GM19467 (cell line): ENCODE results near the gene PDXDC1.
"Not testable (repeated sequence)": the region's sequence is repeated elsewhere in the genome, so short reads cannot be mapped to it uniquely, and the experiment has no call there.

Source experiments
- ATAC-seq: cut with Tn5 transposase; IDR thresholded peaks from one replicate; pipeline ENCODE4 v1.9.1; 2021; ENCODE audit warnings: mild to moderate bottlenecking, moderate library complexity; ENCODE audit not compliant: unreplicated experiment

Gene PDXDC1

GRCh38 chr16:15015671-15016070 is 40.8 kb downstream of the PDXDC1 start:
- ATAC-seq = not testable (repeated sequence)

DNA sequence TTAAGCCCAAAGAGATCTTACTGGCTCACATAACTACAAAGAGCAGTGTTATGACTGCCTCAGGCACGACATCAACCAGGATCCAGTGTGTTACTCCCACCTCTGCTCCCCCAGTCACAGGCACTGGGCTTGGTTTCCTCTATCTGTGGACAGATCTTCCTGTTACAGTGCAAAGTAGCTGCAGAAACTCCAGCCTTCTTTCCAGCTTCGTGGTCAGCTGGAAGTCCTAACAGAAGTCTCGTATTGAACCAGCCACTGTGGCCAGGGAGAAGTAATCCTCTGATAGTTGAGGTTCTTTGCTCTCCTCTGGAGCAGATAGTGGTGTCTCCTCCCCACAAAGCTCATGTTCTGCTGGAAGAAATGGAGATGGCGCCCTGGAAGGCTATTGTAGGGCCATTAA is 41.5 kb downstream of the PDXDC1 start:
- not testable (repeated sequence) for ATAC-seq

- ATAC-seq = not testable (repeated sequence)
Measured at GRCh38 chr16:15016951-15017580, 42.2 kb downstream of the PDXDC1 start.

DNA sequence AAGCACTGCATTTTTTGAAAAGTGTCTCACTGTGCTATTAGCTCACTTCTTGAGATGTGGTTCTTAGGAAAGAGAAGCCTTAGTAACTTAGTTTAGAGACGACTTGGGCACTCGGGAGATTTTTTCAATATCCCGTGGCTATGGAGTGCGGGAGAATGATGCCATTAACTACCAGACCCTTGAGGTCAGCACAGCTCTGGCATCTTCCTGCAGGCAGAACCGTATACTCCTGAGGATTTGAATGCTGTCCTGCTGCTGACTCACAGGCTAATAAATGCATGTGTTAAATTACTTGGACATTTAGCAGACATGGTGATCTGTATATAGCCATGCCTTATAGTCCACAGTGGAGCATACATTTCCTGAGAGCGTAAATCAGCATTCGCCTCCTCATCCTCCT is 46.6 kb downstream of the PDXDC1 start:
- ATAC-seq = not testable (repeated sequence)

DNA sequence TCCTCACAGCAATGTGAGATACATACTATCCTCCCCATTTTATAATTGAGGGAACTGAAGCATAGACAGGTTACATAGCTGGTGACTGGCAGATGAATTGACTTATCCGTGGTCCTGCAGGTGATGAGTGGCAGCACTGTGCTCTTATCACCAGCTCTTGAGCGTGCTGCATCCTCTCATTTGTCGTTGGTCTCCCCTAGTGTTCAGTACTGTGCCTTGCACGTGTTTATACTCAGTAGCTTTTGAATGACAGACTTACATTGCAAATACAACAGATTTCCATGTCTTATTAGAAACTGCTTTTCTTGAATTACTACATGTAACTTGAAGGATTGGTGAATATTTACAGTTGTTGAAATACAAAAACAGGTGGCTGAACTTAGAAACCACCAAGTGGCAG is 47.4 kb downstream of the PDXDC1 start:
- ATAC-seq = peak; percentile 76

GRCh38 chr16:15023381-15024077 is 48.7 kb downstream of the PDXDC1 start:
- not testable (repeated sequence) for ATAC-seq

GRCh38 chr16:15024858-15025199 is 50.0 kb downstream of the PDXDC1 start:
- ATAC-seq = not testable (repeated sequence)

- not testable (repeated sequence) for ATAC-seq
Measured at GRCh38 chr16:15025234-15025951, 50.6 kb downstream of the PDXDC1 start.

DNA sequence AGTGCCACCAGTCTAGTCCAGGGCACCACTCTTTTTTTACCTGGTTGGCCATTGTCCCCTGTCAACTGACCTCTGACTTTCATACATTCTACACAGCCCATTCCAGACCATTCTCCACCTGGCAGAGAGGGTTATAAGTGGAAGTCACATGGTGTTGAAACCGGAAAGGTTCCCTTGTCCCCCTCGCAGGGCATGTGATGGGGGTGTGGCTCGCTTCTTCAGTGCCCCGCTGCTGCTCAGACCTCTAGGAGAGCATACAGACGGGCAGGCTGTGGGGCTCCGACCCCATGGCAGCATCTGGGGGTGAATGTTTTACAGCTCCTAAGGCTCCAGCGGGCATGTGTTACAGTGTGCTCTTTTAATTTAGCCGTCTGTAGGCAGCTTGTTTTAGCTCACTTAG is 52.2 kb downstream of the PDXDC1 start:
- ATAC-seq = not testable (repeated sequence)

- not testable (repeated sequence) for ATAC-seq
Measured at GRCh38 chr16:15027503-15028344, 52.9 kb downstream of the PDXDC1 start.

- ATAC-seq = not testable (repeated sequence)
Measured at GRCh38 chr16:15028345-15028715, 53.5 kb downstream of the PDXDC1 start.

GRCh38 chr16:15028801-15029698 is 54.2 kb downstream of the PDXDC1 start:
- not testable (repeated sequence) for ATAC-seq

- ATAC-seq = not testable (repeated sequence)
Measured at GRCh38 chr16:15029749-15030148, 54.9 kb downstream of the PDXDC1 start.

DNA sequence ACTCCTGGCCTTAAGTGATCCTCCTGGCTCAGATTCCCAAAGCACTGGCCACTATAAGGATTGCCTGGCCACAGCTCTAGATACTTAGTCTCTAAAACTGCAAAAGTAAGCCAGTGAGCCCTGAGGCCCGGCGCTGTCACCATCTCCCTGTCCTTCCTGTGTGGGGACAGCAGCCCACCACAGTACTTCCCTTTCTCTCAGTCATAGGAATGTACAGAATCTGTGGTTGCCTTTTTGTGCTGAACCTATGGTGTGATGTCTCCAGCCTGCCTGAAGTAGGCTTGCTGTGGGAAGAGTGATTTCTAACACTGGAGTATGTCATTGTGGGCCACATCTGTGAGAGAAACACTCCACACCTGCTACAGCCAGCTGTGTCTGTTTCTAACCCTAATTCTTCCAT is 56.4 kb downstream of the PDXDC1 start:
- ATAC-seq = no peak

DNA sequence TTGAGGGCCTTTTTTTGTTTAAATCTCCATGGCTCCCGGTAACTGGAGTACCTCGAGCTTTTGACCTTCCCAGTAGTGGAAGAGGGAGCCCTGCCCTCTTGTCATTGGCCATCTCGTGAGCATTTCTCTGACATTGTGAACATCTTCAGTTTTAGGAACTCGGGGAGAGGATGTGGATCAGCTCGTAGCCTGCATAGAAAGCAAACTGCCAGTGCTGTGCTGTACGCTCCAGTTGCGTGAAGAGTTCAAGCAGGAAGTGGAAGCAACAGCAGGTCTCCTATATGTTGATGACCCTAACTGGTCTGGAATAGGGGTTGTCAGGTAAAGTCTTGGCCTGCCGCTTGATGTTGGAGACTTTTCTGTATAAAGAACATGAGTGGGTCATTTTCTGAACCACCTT is 56.8 kb downstream of the PDXDC1 start:
- ATAC-seq = no peak

GRCh38 chr16:15032547-15033308 is 57.9 kb downstream of the PDXDC1 start:
- ATAC-seq = no peak

DNA sequence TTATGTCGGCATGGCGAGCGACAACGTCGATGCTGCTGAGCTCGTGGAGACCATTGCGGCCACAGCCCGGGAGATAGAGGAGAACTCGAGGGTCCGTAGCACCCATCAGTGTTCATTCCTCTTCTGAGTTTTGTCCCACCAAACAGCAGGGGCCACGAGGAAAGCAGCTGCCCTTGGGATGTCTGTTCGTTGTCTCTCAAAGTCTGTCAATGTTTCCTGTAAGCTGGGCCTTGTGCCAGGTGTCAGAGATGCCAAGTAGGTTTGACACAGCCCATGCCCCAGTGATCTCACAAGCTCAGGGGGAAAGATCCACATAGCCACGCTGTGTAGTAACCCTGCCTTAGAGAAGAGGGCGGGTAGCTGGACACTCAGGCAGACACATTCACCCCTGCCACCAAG is 58.5 kb downstream of the PDXDC1 start:
- ATAC-seq = no peak

- no peak for ATAC-seq
Measured at GRCh38 chr16:15034266-15035162, 59.7 kb downstream of the PDXDC1 start.
